Fibroblast of skin of right quadriceps (primary cell): ENCODE data around the gene ZKSCAN3.
"Not testable (repeated sequence)": the region's sequence is repeated elsewhere in the genome, so short reads cannot be mapped to it uniquely, and the experiment has no call there.

ENCODE experiments used
- DNase-seq: peaks from one replicate; pipeline ENCODE4 v3.0.0-alpha.2; 2013

The ZKSCAN3 gene

GRCh38 chr6:28377879-28378278 is 28.1 kb downstream of the ZKSCAN3 start:
- no peak for DNase-seq

- no peak for DNase-seq
Measured at GRCh38 chr6:28378644-28379043, 28.9 kb downstream of the ZKSCAN3 start.

GRCh38 chr6:28380381-28380780 is 30.6 kb downstream of the ZKSCAN3 start:
- DNase-seq, result no peak

- DNase-seq, result peak; percentile 55
Measured at GRCh38 chr6:28383235-28384142, 33.7 kb downstream of the ZKSCAN3 start.

GRCh38 chr6:28384143-28384533 is 34.4 kb downstream of the ZKSCAN3 start:
- no peak for DNase-seq

GRCh38 chr6:28390688-28391087 is 40.9 kb downstream of the ZKSCAN3 start:
- DNase-seq, result no peak

GRCh38 chr6:28393912-28394662 is 44.3 kb downstream of the ZKSCAN3 start:
- DNase-seq, result no peak

- DNase-seq, result no peak
Measured at GRCh38 chr6:28395918-28396317, 46.2 kb downstream of the ZKSCAN3 start.

- DNase-seq, result peak; percentile 90
Measured at GRCh38 chr6:28399350-28400121, 49.8 kb downstream of the ZKSCAN3 start, which contains the start of gene ZSCAN12. Gene ZSCAN12 (minus strand): TSS chr6:28399747. CDS start chr6:28398405, 1,342 bp downstream.

- DNase-seq, result no peak
Measured at GRCh38 chr6:28400122-28400451, 50.3 kb downstream of the ZKSCAN3 start.

GRCh38 chr6:28401172-28401571 is 51.4 kb downstream of the ZKSCAN3 start:
- DNase-seq, result peak; percentile 38

- no peak for DNase-seq
Measured at GRCh38 chr6:28402197-28402596, 52.5 kb downstream of the ZKSCAN3 start.

- not testable (repeated sequence) for DNase-seq
Measured at GRCh38 chr6:28403923-28404322, 54.2 kb downstream of the ZKSCAN3 start.

GRCh38 chr6:28407401-28407800 is 57.7 kb downstream of the ZKSCAN3 start:
- DNase-seq, result no peak

- no peak for DNase-seq
Measured at GRCh38 chr6:28408076-28408802, 58.5 kb downstream of the ZKSCAN3 start.

- DNase-seq, result no peak
Measured at GRCh38 chr6:28410767-28411166, 61.0 kb downstream of the ZKSCAN3 start.

GRCh38 chr6:28413681-28414080 is 63.9 kb downstream of the ZKSCAN3 start:
- no peak for DNase-seq
